Mesenchymal stem cell (in vitro differentiated cells and primary cell): ENCODE data around the gene TAF11L12.
"Not testable (repeated sequence)": the region's sequence is repeated elsewhere in the genome, so short reads cannot be mapped to it uniquely, and the experiment has no call there.

Experiments used
- DNase-seq: peaks from one replicate; pipeline ENCODE4 v3.0.0-alpha.2; 2013
- H2AFZ ChIP-seq: one replicate; pipeline ENCODE4 v1.6.1; 2013; ENCODE audit warnings: low read depth, mild to moderate bottlenecking, control low read depth, inconsistent platforms, low read length, moderate library complexity
- H2AK5ac ChIP-seq: 2 replicates; pipeline ENCODE4 v1.6.1; 2013; ENCODE audit warnings: low read length, moderate library complexity, mild to moderate bottlenecking, inconsistent platforms; ENCODE audit not compliant: severe bottlenecking
- H2BK120ac ChIP-seq: one replicate; pipeline ENCODE4 v1.6.1; 2013; ENCODE audit warnings: low read depth, mild to moderate bottlenecking, inconsistent platforms, low read length, moderate library complexity
- H2BK12ac ChIP-seq, 2 experiments: one replicate each; pipeline ENCODE4 v1.6.1; 2013; ENCODE audit warnings: inconsistent platforms in 2 of 2, low read length in 2 of 2, mild to moderate bottlenecking in 2 of 2, moderate library complexity in 2 of 2, control low read depth in 1 of 2
- H2BK15ac ChIP-seq: one replicate; pipeline ENCODE4 v1.6.1; 2013; ENCODE audit warnings: mild to moderate bottlenecking, low read depth, inconsistent platforms; ENCODE audit not compliant: poor library complexity, severe bottlenecking
- H2BK5ac ChIP-seq: 2 replicates; pipeline ENCODE4 v1.6.1; 2013; ENCODE audit warnings: low read depth, mild to moderate bottlenecking, low read length, control low read depth, inconsistent platforms; ENCODE audit not compliant: poor library complexity, severe bottlenecking
- H3K14ac ChIP-seq, 2 experiments: one replicate each; pipeline ENCODE4 v1.6.1; 2013; ENCODE audit warnings: inconsistent platforms in 2 of 2, low read length in 2 of 2, control low read depth in 1 of 2, mild to moderate bottlenecking in 1 of 2, moderate library complexity in 1 of 2
- H3K18ac ChIP-seq, 2 experiments: one replicate each; pipeline ENCODE4 v1.6.1; 2013; ENCODE audit warnings: inconsistent platforms in 2 of 2, low read length in 2 of 2, control low read depth in 1 of 2, low read depth in 1 of 2, mild to moderate bottlenecking in 1 of 2
- H3K23ac ChIP-seq, 2 experiments: one replicate each; pipeline ENCODE4 v1.6.1; 2013; ENCODE audit warnings: inconsistent platforms in 2 of 2, low read length in 2 of 2, mild to moderate bottlenecking in 2 of 2, moderate library complexity in 2 of 2, control low read depth in 1 of 2
- H3K27ac ChIP-seq: 2 replicates; pipeline ENCODE4 v1.5.1; 2013; ENCODE audit warnings: mild to moderate bottlenecking, moderate library complexity, low read length, control low read depth, inconsistent platforms; ENCODE audit not compliant: poor library complexity, severe bottlenecking
- H3K27me3 ChIP-seq, 2 experiments: 2 replicates each; pipeline versions ENCODE4 v1.6.1 to v1.7.0; 2013; ENCODE audit warnings: low read length in 2 of 2, mild to moderate bottlenecking in 2 of 2, moderate library complexity in 2 of 2, control low read depth in 1 of 2, inconsistent platforms in 1 of 2; ENCODE audit not compliant: control insufficient read depth in 1 of 2, insufficient read depth in 1 of 2
- H3K36me3 ChIP-seq, 2 experiments: 2 replicates each; pipeline versions ENCODE4 v1.6.1 to v1.7.0; 2013; ENCODE audit warnings: low read length in 2 of 2, control low read depth in 1 of 2, inconsistent platforms in 1 of 2, low read depth in 1 of 2, mild to moderate bottlenecking in 1 of 2; ENCODE audit not compliant: insufficient read depth in 2 of 2, control insufficient read depth in 1 of 2
- H3K4ac ChIP-seq, 2 experiments: one replicate each; pipeline ENCODE4 v1.6.1; 2013; ENCODE audit warnings: inconsistent platforms in 2 of 2, low read length in 2 of 2, mild to moderate bottlenecking in 2 of 2, moderate library complexity in 2 of 2, control low read depth in 1 of 2, low read depth in 1 of 2
- H3K4me1 ChIP-seq: 2 replicates; pipeline ENCODE4 v1.6.1; 2013; ENCODE audit warnings: low read depth, low read length, control low read depth; ENCODE audit not compliant: control insufficient read depth, insufficient read depth
- H3K4me2 ChIP-seq: 2 replicates; pipeline ENCODE4 v1.6.1; 2013; ENCODE audit warnings: low read length, mild to moderate bottlenecking, inconsistent platforms; ENCODE audit not compliant: poor library complexity, severe bottlenecking
- H3K4me3 ChIP-seq, 2 experiments: 2 replicates each; pipeline versions ENCODE4 v1.5.1 to v1.7.0; 2013; ENCODE audit warnings: low read length in 2 of 2, mild to moderate bottlenecking in 2 of 2, control low read depth in 1 of 2, low read depth in 1 of 2; ENCODE audit not compliant: insufficient read depth in 1 of 2
- H3K79me1 ChIP-seq: replicated peaks from 2 replicates; pipeline ENCODE4 v1.6.1; 2013; ENCODE audit warnings: mild to moderate bottlenecking, control low read depth, low read length, inconsistent platforms; ENCODE audit not compliant: poor library complexity, severe bottlenecking
- H3K9ac ChIP-seq: 2 replicates; pipeline ENCODE4 v1.7.0; 2013; ENCODE audit warnings: mild to moderate bottlenecking, low read length, moderate library complexity
- H3K9me3 ChIP-seq: 2 replicates; pipeline ENCODE4 v1.7.0; 2013; ENCODE audit warnings: mild to moderate bottlenecking, low read length; ENCODE audit not compliant: control insufficient read depth
- H4K8ac ChIP-seq: one replicate; pipeline ENCODE4 v1.6.1; 2013; ENCODE audit warnings: inconsistent platforms, mild to moderate bottlenecking, low read length, moderate library complexity
- H4K91ac ChIP-seq: one replicate; pipeline ENCODE4 v1.6.1; 2013; ENCODE audit warnings: mild to moderate bottlenecking, low read length, inconsistent platforms
- WGBS: methylation state at CpG from one replicate; pipeline ENCODE4 v1.1.7; 2013; ENCODE audit warnings: mixed read lengths; 5-methylcytosine and 5-hydroxymethylcytosine counted together

TAF11L12 gene

GRCh38 chr5:17597728-17598127 is 12.5 kb upstream of the TAF11L12 start, which contains the start of gene TAF11L10:
Gene TAF11L10, minus strand, starts transcription at chr5:17597828.
- WGBS, result no CpG with 5 or more reads among the region's 15 CpGs
- not testable (repeated sequence) for H3K14ac ChIP-seq, H3K27ac ChIP-seq, H2BK15ac ChIP-seq, H3K9me3 ChIP-seq, H2BK12ac ChIP-seq, H2AFZ ChIP-seq, H3K23ac ChIP-seq, H3K27me3 ChIP-seq, H3K4me2 ChIP-seq, DNase-seq, H4K91ac ChIP-seq, H3K9ac ChIP-seq, H2BK120ac ChIP-seq, H2AK5ac ChIP-seq, H3K4me3 ChIP-seq, H3K79me1 ChIP-seq, H3K36me3 ChIP-seq, H2BK5ac ChIP-seq, H4K8ac ChIP-seq, H3K4ac ChIP-seq, H3K4me1 ChIP-seq, H3K18ac ChIP-seq

GRCh38 chr5:17603880-17604279 is 6.3 kb upstream of the TAF11L12 start, which contains the start of gene TAF11L11:
Gene TAF11L11, plus strand, starts transcription at chr5:17604183.
- H4K91ac ChIP-seq, H3K79me1 ChIP-seq, H3K9me3 ChIP-seq, H2BK120ac ChIP-seq, H3K4me2 ChIP-seq, H2AFZ ChIP-seq, H3K27ac ChIP-seq, H3K9ac ChIP-seq, H3K18ac ChIP-seq, H3K4ac ChIP-seq, H3K4me1 ChIP-seq, DNase-seq, H2AK5ac ChIP-seq, H3K27me3 ChIP-seq, H3K14ac ChIP-seq, H3K4me3 ChIP-seq, H3K23ac ChIP-seq, H4K8ac ChIP-seq, H3K36me3 ChIP-seq, H2BK15ac ChIP-seq, H2BK12ac ChIP-seq, H2BK5ac ChIP-seq: not testable (repeated sequence)
- WGBS, result 80% methylated on average over 5 of the region's 6 CpGs

GRCh38 chr5:17604951-17605350 is 5.2 kb upstream of the TAF11L12 start:
- WGBS, result 84% methylated on average over 8 of the region's 14 CpGs

GRCh38 chr5:17607461-17607860 is 2.7 kb upstream of the TAF11L12 start:
- H3K18ac ChIP-seq, H2BK15ac ChIP-seq, H4K91ac ChIP-seq, H3K4me1 ChIP-seq, H3K4me2 ChIP-seq, H3K9me3 ChIP-seq, H2BK5ac ChIP-seq, H2AFZ ChIP-seq, H3K79me1 ChIP-seq, H3K9ac ChIP-seq, H3K27me3 ChIP-seq, H4K8ac ChIP-seq, H3K36me3 ChIP-seq, H2BK12ac ChIP-seq, H3K14ac ChIP-seq, H3K4me3 ChIP-seq, H2AK5ac ChIP-seq, DNase-seq, H3K23ac ChIP-seq, H3K27ac ChIP-seq, H2BK120ac ChIP-seq, H3K4ac ChIP-seq: not testable (repeated sequence)
- WGBS, result 92% methylated on average over 3 of the region's 4 CpGs

More at GRCh38 chr5:17604951-17605350, 5.2 kb upstream of the TAF11L12 start:
- no peak overlapping the region for H4K8ac ChIP-seq
- no peak overlapping the region for H4K91ac ChIP-seq
- H3K4ac ChIP-seq, result no peak overlapping the region
- H2BK12ac ChIP-seq, result no peak overlapping the region
- H3K27ac ChIP-seq, result no peak overlapping the region
- H3K18ac ChIP-seq, result no peak overlapping the region
- H2BK15ac ChIP-seq, result no peak overlapping the region
- H2BK120ac ChIP-seq, result no peak overlapping the region
- no peak overlapping the region for H2AK5ac ChIP-seq
- H3K14ac ChIP-seq, result no peak overlapping the region
- H2AFZ ChIP-seq, result no peak overlapping the region
- no peaks in the 10 kb centered on the region for H3K36me3 ChIP-seq
- DNase-seq, result no peak
- no peak overlapping the region for H2BK5ac ChIP-seq
- no peaks in the 10 kb centered on the region for H3K9me3 ChIP-seq
- H3K9ac ChIP-seq, result no peak overlapping the region
- no peaks in the 10 kb centered on the region for H3K4me1 ChIP-seq
- no peaks in the 10 kb centered on the region for H3K79me1 ChIP-seq
- H3K4me2 ChIP-seq, result no peak overlapping the region
- no peak overlapping the region for H3K4me3 ChIP-seq
- H3K27me3 ChIP-seq, result no peaks in the 10 kb centered on the region
- H3K23ac ChIP-seq, result no peak overlapping the region
